HG03378 (cell line): ENCODE data around the gene TECPR2.
A peak's percentile ranks its signal among the peaks of the same experiment; 100 is the strongest.
"Not testable (repeated sequence)": the region's sequence is repeated elsewhere in the genome, so short reads cannot be mapped to it uniquely, and the experiment has no call there.

Experiments
- ATAC-seq: cut with Tn5 transposase; IDR thresholded peaks from one replicate; pipeline ENCODE4 v1.9.1; 2021; ENCODE audit warnings: mild to moderate bottlenecking, moderate library complexity; ENCODE audit not compliant: unreplicated experiment

TECPR2 gene

GRCh38 chr14:102362545-102363181, at the start of gene TECPR2, which contains the start of gene CINP:
TECPR2 (plus strand) TSS chr14:102362941; CDS start chr14:102376722, 13,781 bp downstream.
CINP (minus strand) TSS chr14:102362890; CDS start chr14:102362851, 39 bp downstream.
- ATAC-seq = peak; percentile 67

- ATAC-seq = peak; percentile 42
Measured at GRCh38 chr14:102314242-102315011, 48.3 kb upstream of the TECPR2 start.

GRCh38 chr14:102315121-102315520, 47.6 kb upstream of the TECPR2 start:
- ATAC-seq = no peak

- no peak for ATAC-seq
Measured at GRCh38 chr14:102316338-102316742, 46.4 kb upstream of the TECPR2 start.

GRCh38 chr14:102316743-102317563, 45.8 kb upstream of the TECPR2 start:
- ATAC-seq = peak; percentile 52

GRCh38 chr14:102317564-102318248, 45.0 kb upstream of the TECPR2 start:
- ATAC-seq = no peak

- ATAC-seq = no peak
Measured at GRCh38 chr14:102318781-102319276, 43.9 kb upstream of the TECPR2 start.

- peak; percentile 38 for ATAC-seq
Measured at GRCh38 chr14:102319351-102320032, 43.2 kb upstream of the TECPR2 start, which contains the start of gene ZNF839. ZNF839 (plus strand) TSS chr14:102319746; CDS start chr14:102319766, 20 bp downstream.

GRCh38 chr14:102320033-102320660, 42.6 kb upstream of the TECPR2 start:
- no peak for ATAC-seq

GRCh38 chr14:102320671-102321455, 41.9 kb upstream of the TECPR2 start:
- no peak for ATAC-seq

GRCh38 chr14:102321456-102322422, 41.0 kb upstream of the TECPR2 start:
- ATAC-seq = no peak

- ATAC-seq = no peak
Measured at GRCh38 chr14:102323102-102323501, 39.6 kb upstream of the TECPR2 start.

- ATAC-seq = no peak
Measured at GRCh38 chr14:102325791-102326345, 36.9 kb upstream of the TECPR2 start.

- ATAC-seq = no peak
Measured at GRCh38 chr14:102326583-102326982, 36.2 kb upstream of the TECPR2 start.

GRCh38 chr14:102329381-102329780, 33.4 kb upstream of the TECPR2 start:
- ATAC-seq = not testable (repeated sequence)

GRCh38 chr14:102330806-102331205, 31.9 kb upstream of the TECPR2 start:
- no peak for ATAC-seq

GRCh38 chr14:102333390-102333789, 29.4 kb upstream of the TECPR2 start:
- no peak for ATAC-seq
